Measurements from ENCODE around the gene PLB1.

PLB1 gene

GRCh38 chr2:28589746-28590463 is 94.0 kb downstream of the PLB1 start:
- no peak for DNase-seq (ENCODE audit: low read depth in 1 of 2, low spot score in 1 of 2)

- DNase-seq (ENCODE audit: low read depth in 1 of 2, low spot score in 1 of 2) = no peak
Measured at GRCh38 chr2:28590496-28591301, 94.8 kb downstream of the PLB1 start.

DNA sequence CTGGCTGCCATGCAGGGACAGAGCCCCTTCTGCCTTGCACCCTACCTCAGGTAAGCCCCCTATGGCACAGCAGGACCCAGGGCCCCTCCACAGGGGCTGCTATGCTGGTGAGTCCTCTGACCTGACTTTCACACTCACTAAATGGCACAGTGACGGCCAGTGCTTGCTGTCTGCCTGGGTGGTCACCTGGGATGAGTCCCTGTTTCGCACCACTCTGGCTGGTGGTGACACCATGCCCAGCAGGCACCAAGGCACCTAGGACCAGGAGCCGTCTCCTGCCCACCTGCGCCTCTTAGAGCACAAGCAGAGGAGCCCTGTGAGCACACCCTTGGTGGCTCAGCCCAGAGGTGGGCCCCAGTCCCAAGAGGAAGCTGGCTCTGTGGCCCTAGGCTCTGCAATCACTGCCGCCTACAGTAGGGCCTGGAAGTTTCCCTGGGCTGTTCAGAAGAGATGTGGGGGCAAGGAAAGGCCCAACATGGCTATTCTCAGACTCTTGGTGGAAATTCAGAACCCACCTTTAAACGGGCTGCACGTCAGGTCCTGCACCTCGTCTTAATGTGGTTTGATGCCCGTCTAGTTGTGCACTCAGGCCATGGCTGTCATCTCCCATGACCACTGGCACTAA is 96.0 kb downstream of the PLB1 start:
- DNase-seq (ENCODE audit: low read depth in 1 of 2, low spot score in 1 of 2) = no peak

GRCh38 chr2:28592481-28592880 is 96.6 kb downstream of the PLB1 start:
- no peak for DNase-seq (ENCODE audit: low read depth in 1 of 2, low spot score in 1 of 2)

- DNase-seq (ENCODE audit: low read depth in 1 of 2, low spot score in 1 of 2) = no peak
Measured at GRCh38 chr2:28593160-28593755, 97.4 kb downstream of the PLB1 start.

DNA sequence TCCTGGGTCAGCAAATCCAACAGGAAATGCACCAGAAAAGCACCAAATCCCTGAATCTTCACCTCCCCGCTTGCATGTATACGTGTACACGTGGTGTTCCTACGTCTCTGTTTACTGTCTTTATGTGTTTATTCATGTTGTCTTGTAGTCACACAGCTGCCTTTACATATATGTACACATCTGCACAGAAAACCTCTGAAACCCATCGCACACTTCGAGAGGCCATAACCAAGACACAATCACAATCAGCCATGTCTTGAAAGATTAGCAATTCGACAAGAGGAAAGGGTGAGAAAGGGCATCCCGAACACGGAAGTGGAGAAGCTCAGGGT is 98.1 kb downstream of the PLB1 start:
- no peak for DNase-seq (ENCODE audit: low read depth in 1 of 2, low spot score in 1 of 2)

DNA sequence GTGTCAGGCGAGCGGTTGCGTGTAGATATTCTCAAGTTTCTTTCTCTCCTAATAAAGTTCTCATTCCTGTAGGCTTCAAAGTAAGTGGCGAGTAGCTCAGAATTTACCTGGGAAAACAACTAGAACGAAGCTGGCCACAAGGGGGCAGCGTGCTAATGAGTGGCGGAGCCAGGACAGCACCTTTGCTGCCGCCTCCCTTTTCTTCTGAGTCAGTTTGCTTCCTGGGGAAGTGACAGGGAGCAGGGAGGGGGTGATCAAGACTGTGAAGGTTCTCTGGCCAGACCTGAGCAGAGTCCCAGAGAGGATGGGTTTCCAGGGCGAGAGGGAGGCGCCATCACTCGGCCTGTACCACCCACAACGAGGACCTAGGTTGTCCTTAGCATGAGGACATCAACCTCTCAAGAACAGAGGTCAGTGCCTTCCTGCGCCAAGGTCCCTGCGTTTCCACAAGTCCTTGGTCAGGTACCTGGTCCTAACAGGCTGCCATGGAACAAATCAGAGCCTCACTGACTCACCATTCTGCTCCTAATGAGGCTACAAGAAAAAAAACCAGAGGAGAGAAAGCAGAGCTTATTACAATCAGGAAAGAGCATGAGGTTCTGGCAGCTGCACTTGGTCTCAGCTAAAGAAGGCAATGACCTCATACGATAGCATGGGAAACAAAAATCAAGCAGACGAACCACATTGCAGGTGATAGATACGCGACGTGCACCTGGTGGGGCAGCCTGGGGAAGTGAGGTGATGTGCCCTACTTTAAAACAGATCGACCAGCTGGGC is 98.7 kb downstream of the PLB1 start:
- peak; percentile 73 to 77 for DNase-seq (ENCODE audit: low read depth in 1 of 2, low spot score in 1 of 2)

DNA sequence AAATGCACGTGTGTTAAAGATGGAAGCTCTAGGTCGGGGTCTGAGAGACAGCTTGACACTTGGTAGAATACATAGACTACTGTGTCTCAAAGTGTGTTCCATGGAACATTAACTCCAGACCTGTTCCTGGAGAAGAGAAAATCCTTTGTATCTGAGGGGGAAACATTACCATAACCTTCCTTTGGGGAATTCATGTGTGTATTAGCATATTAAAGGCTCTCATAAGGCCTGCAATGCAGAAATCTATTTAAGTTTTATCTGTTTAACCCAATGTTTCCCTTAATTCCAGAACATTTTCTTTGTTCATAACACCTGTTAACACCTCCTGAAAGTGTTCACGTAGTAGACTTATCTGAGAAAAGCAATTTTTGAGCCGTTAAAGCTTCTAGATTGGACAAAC is 99.5 kb downstream of the PLB1 start:
- DNase-seq (ENCODE audit: low read depth in 1 of 2, low spot score in 1 of 2) = no peak

GRCh38 chr2:28598484-28598883 is 102.6 kb downstream of the PLB1 start:
- DNase-seq (ENCODE audit: low read depth in 1 of 2, low spot score in 1 of 2) = no peak

DNA sequence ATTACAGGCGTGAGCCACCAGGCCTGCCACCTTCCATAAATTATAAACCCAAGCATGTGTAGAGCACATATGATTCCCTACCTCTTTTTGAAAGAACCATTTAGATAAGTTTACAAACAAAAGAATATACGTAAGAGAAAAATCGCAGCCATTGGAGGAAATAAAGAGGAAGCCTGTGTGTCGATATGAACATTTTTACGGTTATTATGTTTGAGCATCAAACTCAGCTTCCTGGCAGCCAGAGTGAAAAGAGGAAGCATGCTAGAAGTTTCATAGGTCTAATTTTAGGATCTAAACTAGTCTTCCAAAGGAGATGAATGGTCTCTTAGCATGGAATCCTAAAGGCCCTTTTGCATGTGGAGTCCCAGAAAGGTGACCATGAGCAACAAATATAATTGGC is 104.3 kb downstream of the PLB1 start:
- DNase-seq (ENCODE audit: low read depth in 1 of 2, low spot score in 1 of 2) = no peak

- no peak for DNase-seq (ENCODE audit: low read depth in 1 of 2, low spot score in 1 of 2)
Measured at GRCh38 chr2:28601616-28602015, 105.8 kb downstream of the PLB1 start.

- no peak for DNase-seq (ENCODE audit: low read depth in 1 of 2, low spot score in 1 of 2)
Measured at GRCh38 chr2:28602136-28602660, 106.3 kb downstream of the PLB1 start.

- DNase-seq (ENCODE audit: low read depth in 1 of 2, low spot score in 1 of 2) = no peak
Measured at GRCh38 chr2:28602751-28603639, 107.1 kb downstream of the PLB1 start.

DNA sequence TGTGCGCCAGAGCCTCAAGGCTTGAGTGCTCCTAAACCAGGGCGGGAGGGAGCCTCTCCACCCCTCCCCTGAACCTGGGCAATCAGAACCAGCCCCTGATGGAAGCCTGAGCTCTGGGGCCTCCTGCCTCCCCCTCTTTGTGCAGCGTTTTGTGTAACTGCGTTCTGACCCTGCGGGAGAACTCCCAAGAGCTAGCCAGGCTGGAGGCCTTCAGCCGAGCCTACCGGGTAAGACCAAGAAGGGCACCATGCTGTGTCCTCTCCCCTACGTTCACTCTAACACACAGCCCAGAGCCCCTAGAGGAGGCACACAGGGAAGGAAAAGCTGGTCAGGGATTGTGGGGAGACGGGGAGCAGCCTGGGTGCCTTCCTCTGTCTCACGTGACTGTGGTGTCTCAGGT is 108.0 kb downstream of the PLB1 start:
- no peak for DNase-seq (ENCODE audit: low read depth in 1 of 2, low spot score in 1 of 2)

- no peak for DNase-seq (ENCODE audit: low read depth in 1 of 2, low spot score in 1 of 2)
Measured at GRCh38 chr2:28604284-28604843, 108.5 kb downstream of the PLB1 start.

DNA sequence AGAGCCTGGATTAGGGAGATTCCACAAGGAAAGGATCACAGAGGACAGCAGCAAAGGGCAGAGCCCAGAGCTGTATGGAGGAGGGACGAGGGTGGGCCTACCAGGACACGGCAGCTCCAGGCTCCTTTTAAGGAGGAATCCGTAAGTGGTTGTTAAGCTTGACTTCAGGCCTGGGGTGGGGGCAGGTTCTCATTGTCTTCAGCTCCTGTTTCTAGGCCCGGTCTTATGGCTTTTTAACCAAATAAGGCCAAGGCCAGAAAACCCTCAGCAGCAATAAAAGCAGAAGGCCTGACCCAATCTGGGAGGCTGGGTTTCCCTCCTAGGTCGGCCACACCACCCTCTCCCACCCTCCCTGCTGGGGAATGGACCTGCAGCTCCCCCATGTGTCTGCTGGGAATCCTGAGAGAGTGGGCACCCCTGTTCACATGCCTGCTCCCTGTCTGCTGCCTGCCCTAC is 111.2 kb downstream of the PLB1 start:
- DNase-seq (ENCODE audit: low read depth in 1 of 2, low spot score in 1 of 2) = no peak

DNA sequence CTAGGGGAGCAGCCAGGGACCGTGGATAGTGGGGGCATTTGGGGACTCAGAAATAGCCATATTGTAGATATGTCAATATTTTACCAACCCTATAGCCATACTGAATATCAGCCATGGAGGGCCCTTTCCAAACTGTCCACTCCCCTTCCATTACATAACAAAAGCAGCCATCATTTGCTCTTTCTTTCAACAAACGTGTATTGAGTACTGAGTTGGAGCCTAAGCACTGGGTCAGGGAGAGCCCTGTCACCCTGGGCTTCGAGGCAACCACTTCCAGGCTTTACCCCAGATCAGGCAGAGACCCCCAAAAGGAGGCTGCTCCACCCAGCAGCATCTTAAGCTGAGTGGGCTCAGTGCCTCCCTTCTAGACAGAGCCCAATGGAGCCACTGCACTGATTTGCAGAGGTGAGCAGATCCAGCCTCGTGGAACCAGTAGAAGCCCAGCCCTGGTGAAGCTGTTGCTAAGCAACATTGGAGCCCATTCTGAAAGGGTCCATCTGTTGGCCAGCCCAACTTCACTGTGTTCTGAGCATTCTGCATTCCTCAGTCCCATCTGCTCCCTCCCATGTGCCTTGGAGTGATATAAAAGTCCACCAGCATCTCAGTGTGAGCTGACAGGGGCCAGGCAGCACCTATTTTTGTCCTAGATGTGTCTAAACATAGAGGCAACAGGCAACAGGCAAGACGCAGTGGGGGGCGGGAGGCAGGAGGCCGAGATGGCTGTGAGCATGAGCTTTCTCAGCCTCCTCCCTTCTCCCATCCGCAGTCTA is 112.1 kb downstream of the PLB1 start:
- DNase-seq (ENCODE audit: low read depth in 1 of 2, low spot score in 1 of 2) = no peak

- no peak for DNase-seq (ENCODE audit: low read depth in 1 of 2, low spot score in 1 of 2)
Measured at GRCh38 chr2:28608500-28609424, 112.9 kb downstream of the PLB1 start.
